ENCODE results near the gene GIMAP2. TPM values are rescaled to one million over a fixed set of nuclear protein-coding genes. Genes with fewer than 3 reads are reported as not detected.

GIMAP2 gene
- total RNA-seq, 1 donor from 2014 or later: not detected

GRCh38 chr7:150654692-150655091 is 30.8 kb upstream of the GIMAP2 start:
- no peaks in the 10 kb centered on the region for H3K36me3 Mint-ChIP-seq
- Histone ChIP-seq H3K4me3 (no peak overlapping the region), H3K36me3 (no peaks in the 10 kb centered on the region), H3F3A (ENCODE audit: low read depth) (peaks cover 8% of the 10 kb centered on the region), H3K4me2 (no peak overlapping the region), H3K79me2 (ENCODE audit: low read depth) (no peaks in the 10 kb centered on the region), H3K4me1 (peaks cover 4% of the 10 kb centered on the region), H4K20me1 (ENCODE audit: low read depth) (no peaks in the 10 kb centered on the region), H3K9ac (no peak overlapping the region), H3K9me3 (ENCODE audit: low read depth) (no peaks in the 10 kb centered on the region), H3K27me3 (peaks cover 52% of the 10 kb centered on the region), H2AFZ (replicated peaks) (no peak overlapping the region), H3K27ac (no peak overlapping the region)
- no peak for DNase-seq (ENCODE audit: low spot score)
- no peak for TF ChIP-seq CTCF (IDR thresholded peaks at IDR 0.05)
- no peak for TF ChIP-seq EZH2 (IDR thresholded peaks at IDR 0.05)
- TF ChIP-seq EZH2phosphoT487 (IDR thresholded peaks at IDR 0.05): no peak
- peaks cover 2% of the 10 kb centered on the region for H3K9me3 Mint-ChIP-seq
- H3K4me3 Mint-ChIP-seq: no peak overlapping the region
- no peak overlapping the region for H3K27ac Mint-ChIP-seq
- peaks cover 6% of the 10 kb centered on the region for H3K4me1 Mint-ChIP-seq
- peaks cover 8% of the 10 kb centered on the region for H3K27me3 Mint-ChIP-seq (ENCODE audit: insufficient read depth, low read depth)

- TF ChIP-seq EZH2phosphoT487 (IDR thresholded peaks at IDR 0.05) (no peak), EZH2 (IDR thresholded peaks at IDR 0.05) (no peak), CTCF (IDR thresholded peaks at IDR 0.05) (no peak)
- Mint-ChIP-seq H3K27ac (no peak overlapping the region), H3K4me3 (no peak overlapping the region), H3K4me1 (peaks cover 6% of the 10 kb centered on the region), H3K36me3 (no peaks in the 10 kb centered on the region), H3K27me3 (ENCODE audit: insufficient read depth, low read depth) (peaks cover 8% of the 10 kb centered on the region), H3K9me3 (peaks cover 4% of the 10 kb centered on the region)
- H3K27ac ChIP-seq: no peak overlapping the region
- H3K27me3 ChIP-seq: peaks cover 57% of the 10 kb centered on the region
- H3K4me1 ChIP-seq: peaks cover 4% of the 10 kb centered on the region
- peaks cover 8% of the 10 kb centered on the region for H3F3A ChIP-seq (ENCODE audit: low read depth)
- no peak overlapping the region for H3K4me3 ChIP-seq
- H2AFZ ChIP-seq (replicated peaks): no peak overlapping the region
- no peaks in the 10 kb centered on the region for H3K9me3 ChIP-seq (ENCODE audit: low read depth)
- H3K79me2 ChIP-seq (ENCODE audit: low read depth): no peaks in the 10 kb centered on the region
- H4K20me1 ChIP-seq (ENCODE audit: low read depth): no peaks in the 10 kb centered on the region
- DNase-seq (ENCODE audit: low spot score): no peak
- no peaks in the 10 kb centered on the region for H3K36me3 ChIP-seq
- no peak overlapping the region for H3K9ac ChIP-seq
- H3K4me2 ChIP-seq: no peak overlapping the region
These were observed 29.5 kb upstream of the GIMAP2 start for GRCh38 chr7:150656047-150656446.

GRCh38 chr7:150657526-150657925 is 28.0 kb upstream of the GIMAP2 start:
- Mint-ChIP-seq H3K27ac (no peak overlapping the region), H3K4me1 (peaks cover 6% of the 10 kb centered on the region), H3K27me3 (ENCODE audit: insufficient read depth, low read depth) (peaks cover 5% of the 10 kb centered on the region), H3K4me3 (no peak overlapping the region), H3K36me3 (no peaks in the 10 kb centered on the region), H3K9me3 (peaks cover 4% of the 10 kb centered on the region)
- no peak overlapping the region for H3K4me2 ChIP-seq
- H2AFZ ChIP-seq (replicated peaks): no peak overlapping the region
- no peak overlapping the region for H3K9ac ChIP-seq
- H3K4me1 ChIP-seq: peaks cover 4% of the 10 kb centered on the region
- no peaks in the 10 kb centered on the region for H3K79me2 ChIP-seq (ENCODE audit: low read depth)
- no peaks in the 10 kb centered on the region for H3K36me3 ChIP-seq
- H3K27ac ChIP-seq: no peak overlapping the region
- H3F3A ChIP-seq (ENCODE audit: low read depth): peaks cover 8% of the 10 kb centered on the region
- TF ChIP-seq EZH2 (IDR thresholded peaks at IDR 0.05): no peak
- no peak for TF ChIP-seq CTCF (IDR thresholded peaks at IDR 0.05)
- no peak for TF ChIP-seq EZH2phosphoT487 (IDR thresholded peaks at IDR 0.05)
- no peaks in the 10 kb centered on the region for H4K20me1 ChIP-seq (ENCODE audit: low read depth)
- H3K27me3 ChIP-seq: peaks cover 66% of the 10 kb centered on the region
- H3K9me3 ChIP-seq (ENCODE audit: low read depth): no peaks in the 10 kb centered on the region
- H3K4me3 ChIP-seq: no peak overlapping the region
- no peak for DNase-seq (ENCODE audit: low spot score)
